Endothelial cell of umbilical vein (primary cell): ENCODE measurements around the gene EEFSEC. TPM values are rescaled to one million over a fixed set of nuclear protein-coding genes. Genes with fewer than 3 reads are reported as not detected.

Experiments
- BruUV-seq: library from RNA; stranded (reverse); fragments of 400-500 nt; replicated peaks from 2 replicates; lab custom pipeline; 2021; lab: Mats Ljungman, UMichigan
- CTCF ChIA-PET: fragments of 300-600, 350-600 bp; sonication (Branson Sonifier 250); formaldehyde crosslinking; loops from one replicate; lab custom pipeline; 2021; ENCODE audit warnings: antibody characterized with exemption, inconsistent platforms; lab: Charles Lee
- POLR2A ChIA-PET: fragments of 300-600, 350-600 bp; sonication (Branson Sonifier 250); formaldehyde crosslinking; loops from one replicate; lab custom pipeline; 2021; ENCODE audit warnings: antibody characterized with exemption, inconsistent platforms; lab: Charles Lee
- DNase-seq: peaks from one replicate; pipeline ENCODE4 v3.0.0-alpha.2; 2011; ENCODE audit warnings: low read depth, low spot score
- FAIRE-seq: peaks from 2 replicates; lab custom pipeline; 2011; peaks lifted over from hg19 to GRCh38; lab: Jason Lieb, UNC
- H2AFZ ChIP-seq: 2 replicates; pipeline ENCODE4 v1.6.0; 2012; ENCODE audit warnings: low read depth, low read length, control low read depth, inconsistent platforms
- H3K27ac ChIP-seq: 2 replicates; pipeline ENCODE4 v1.5.1; 2011; ENCODE audit warnings: low read depth, mild to moderate bottlenecking, control low read depth, low read length, moderate library complexity; ENCODE audit not compliant: insufficient read depth
- H3K27me3 ChIP-seq, 2 experiments: 2 replicates each; pipeline versions ENCODE4 v1.6.0 to v1.6.1; 2011; ENCODE audit warnings: low read length in 2 of 2, mixed read lengths in 1 of 2; ENCODE audit not compliant: control insufficient read depth in 2 of 2, insufficient read depth in 2 of 2
- H3K36me3 ChIP-seq, 2 experiments: 2 replicates in 1 of 2; 3 replicates in 1 of 2; pipeline ENCODE4 v1.5.1; 2011; ENCODE audit warnings: low read length in 2 of 2, mild to moderate bottlenecking in 1 of 2, moderate library complexity in 1 of 2; ENCODE audit not compliant: control insufficient read depth in 2 of 2, insufficient read depth in 2 of 2; ENCODE audit errors: extremely low read depth in 1 of 2
- H3K4me1 ChIP-seq: 3 replicates; pipeline ENCODE4 v1.5.1; 2011; ENCODE audit warnings: mild to moderate bottlenecking, low read length; ENCODE audit not compliant: control insufficient read depth, insufficient read depth; ENCODE audit errors: extremely low read depth
- H3K4me2 ChIP-seq: 2 replicates; pipeline ENCODE4 v1.6.1; 2011; ENCODE audit warnings: low read length, control low read depth, mixed read lengths; ENCODE audit not compliant: insufficient read depth
- H3K4me3 ChIP-seq, 3 experiments: fragments of 200-600 bp in 1 of 3; sonication (generic), shearing (Covaris generic) in 1 of 3; replicated peaks in 1 of 3; 2 replicates each; pipeline ENCODE4 v1.5.1; 2011 to 2016; ENCODE audit warnings: control low read depth in 3 of 3, low read length in 3 of 3, mild to moderate bottlenecking in 2 of 3, inconsistent platforms in 1 of 3, low read depth in 1 of 3, moderate library complexity in 1 of 3; ENCODE audit not compliant: insufficient read depth in 1 of 3
- H3K79me2 ChIP-seq: 2 replicates; pipeline ENCODE4 v1.6.0; 2012; ENCODE audit warnings: low read length, inconsistent platforms; ENCODE audit not compliant: control insufficient read depth, insufficient read depth
- H3K9ac ChIP-seq: replicated peaks from 2 replicates; pipeline ENCODE3; 2011; ENCODE audit warnings: low read length, control low read depth; ENCODE audit not compliant: insufficient read depth; ENCODE audit errors: extremely low read depth
- H3K9me1 ChIP-seq: replicated peaks from 3 replicates; pipeline ENCODE4 v1.6.0; 2011; ENCODE audit warnings: mild to moderate bottlenecking, low read length; ENCODE audit not compliant: control insufficient read depth, insufficient read depth; ENCODE audit errors: extremely low read depth
- H3K9me3 ChIP-seq: replicated peaks from 2 replicates; pipeline ENCODE4 v1.5.1; 2012; ENCODE audit warnings: low read length, inconsistent platforms; ENCODE audit not compliant: control insufficient read depth, insufficient read depth
- H4K20me1 ChIP-seq: replicated peaks from 2 replicates; pipeline ENCODE3; 2011; ENCODE audit warnings: mild to moderate bottlenecking, low read length; ENCODE audit not compliant: control insufficient read depth, insufficient read depth; ENCODE audit errors: extremely low read depth
- CTCF ChIP-seq, 2 donors: IDR thresholded peaks; 1 replicate in 1 of 2; 2 replicates in 1 of 2; pipeline ENCODE4 v1.5.1; 2011; ENCODE audit warnings: low read length in 2 of 2, mild to moderate bottlenecking in 2 of 2, moderate library complexity in 2 of 2, control low read depth in 1 of 2, inconsistent platforms in 1 of 2, low read depth in 1 of 2; ENCODE audit not compliant: insufficient read depth in 1 of 2; ENCODE audit errors: extremely low read depth in 1 of 2
- EZH2 ChIP-seq: IDR thresholded peaks from 2 replicates; pipeline ENCODE4 v1.6.1; 2012; ENCODE audit warnings: borderline replicate concordance, low read depth, mild to moderate bottlenecking, moderate library complexity, low read length, inconsistent platforms; ENCODE audit not compliant: severe bottlenecking
- FOS ChIP-seq: IDR thresholded peaks from 2 replicates; pipeline ENCODE4 v1.6.1; 2011; ENCODE audit warnings: mild to moderate bottlenecking, low read length, moderate library complexity, borderline replicate concordance; ENCODE audit not compliant: insufficient read depth
- GATA2 ChIP-seq: IDR thresholded peaks from 2 replicates; pipeline ENCODE4 v1.7.0; 2011; ENCODE audit warnings: low read depth, mild to moderate bottlenecking, moderate library complexity, mixed read lengths, low read length; ENCODE audit not compliant: insufficient read length, insufficient read depth
- JUN ChIP-seq: IDR thresholded peaks from 2 replicates; pipeline ENCODE4 v1.6.1; 2011; ENCODE audit warnings: borderline replicate concordance, low read depth; ENCODE audit not compliant: insufficient read length, insufficient read depth
- MYC ChIP-seq: IDR thresholded peaks from one replicate; pipeline ENCODE4 v1.6.1; 2011; ENCODE audit warnings: mild to moderate bottlenecking, low read depth, low read length
- POLR2A ChIP-seq: IDR thresholded peaks from 2 replicates; pipeline ENCODE4 v1.6.1; 2012; ENCODE audit warnings: low read depth, mild to moderate bottlenecking, control low read depth, low read length
- POLR2AphosphoS5 ChIP-seq: IDR thresholded peaks from 2 replicates; pipeline ENCODE4 v1.6.1; 2012; ENCODE audit warnings: low read depth, mild to moderate bottlenecking, control low read depth, low read length, moderate library complexity; ENCODE audit not compliant: insufficient read depth
- dilution Hi-C: fragments of 300-500 bp; cut with MboI; formaldehyde crosslinking; loops from one replicate; pipeline ENCODE4 v1.15.0; 2019; ENCODE audit warnings: low sequenced_read_pairs; ENCODE audit not compliant: extremely low pct_ligation_motif_present
- intact Hi-C: fragments of 100-400 bp; cut with micrococcal nuclease; formaldehyde crosslinking; loops from one replicate; pipeline ENCODE4 v1.10.0; 2022
- polyA plus RNA-seq, 4 experiments: library from polyadenylated mRNA; depleted of rRNA in 3 of 4; stranded (reverse) in 3 of 4; unstranded in 1 of 4; fragments of >200 nt; gene quantifications; 2 replicates each; pipeline versions ENCODE4 v1.2.1 to v1.2.3, GENCODE V29; 2011 to 2012; ENCODE audit warnings: missing spikeins in 1 of 4
- total RNA-seq: library from RNA; stranded (reverse); gene quantifications from 2 replicates; pipeline ENCODE4 v1.2.3, GENCODE V29; 2021
- TF ChIP-seq, protein P1 (sequence below): IDR thresholded peaks from 2 replicates; pipeline ENCODE4 v1.6.1; 2011; ENCODE audit not compliant: insufficient read depth, insufficient read length

EEFSEC gene
- total and polyA plus RNA-seq, 2 donors (not counting 3 experiments of a cell fraction or from before 2014, with no cell fraction given), result 13.1 to 14.5 TPM

- ChIA-PET POLR2A (no interaction called here), CTCF (interaction anchor here (2.2 kb wide), 1 partner anchor 11 kb away, joined by 8 read pairs; no protein-coding TSS in a partner anchor)
- H3K4me1 ChIP-seq, result peaks cover 3% of the 10 kb centered on the region
- H3K27ac ChIP-seq, result no peak overlapping the region
- H3K79me2 ChIP-seq, result no peaks in the 10 kb centered on the region
- dilution Hi-C loops (no loop called here), intact Hi-C loops (no loop called here)
- no peaks in the 10 kb centered on the region for H3K9me1 ChIP-seq
- no peak overlapping the region for H3K9ac ChIP-seq
- H3K4me3 ChIP-seq, result no peak overlapping the region
- no peak overlapping the region for H3K4me2 ChIP-seq
- BruUV-seq, result no TSS peak
- H3K27me3 ChIP-seq, result no peaks in the 10 kb centered on the region
- FAIRE-seq (no peak), DNase-seq (no peak)
- H4K20me1 ChIP-seq, result no peaks in the 10 kb centered on the region
- H3K9me3 ChIP-seq, result no peaks in the 10 kb centered on the region
- H2AFZ ChIP-seq, result no peak overlapping the region
- H3K36me3 ChIP-seq, result no peaks in the 10 kb centered on the region
- TF ChIP-seq CTCF (IDR thresholded peaks at IDR 0.05; ENCODE audit: extremely low read depth in 1 of 2, insufficient read depth in 1 of 2, low read depth in 1 of 2, low read length in 2 of 2) (no peak), POLR2AphosphoS5 (no peak), GATA2 (no peak)
Observed at GRCh38 chr3:128367221-128367620, 213.9 kb downstream of the EEFSEC start.

GRCh38 chr3:128367761-128368160, 214.5 kb downstream of the EEFSEC start:
- Histone ChIP-seq H3K4me2 (no peak overlapping the region), H3K4me1 (peaks cover 3% of the 10 kb centered on the region), H4K20me1 (no peaks in the 10 kb centered on the region), H3K27me3 (no peaks in the 10 kb centered on the region), H3K27ac (no peak overlapping the region), H3K9me1 (no peaks in the 10 kb centered on the region), H3K9me3 (no peaks in the 10 kb centered on the region), H2AFZ (no peak overlapping the region), H3K4me3 (no peak overlapping the region), H3K36me3 (no peaks in the 10 kb centered on the region), H3K9ac (no peak overlapping the region), H3K79me2 (no peaks in the 10 kb centered on the region)
- POLR2A ChIA-PET, result no interaction called here
- dilution Hi-C loops (no loop called here), intact Hi-C loops (no loop called here)
- DNase-seq, result no peak
- TF ChIP-seq POLR2AphosphoS5 (no peak), EZH2 (no peak), GATA2 (no peak), CTCF (IDR thresholded peaks at IDR 0.05; ENCODE audit: extremely low read depth in 1 of 2, insufficient read depth in 1 of 2, low read depth in 1 of 2, low read length in 2 of 2) (no peak), JUN (no peak), FOS (no peak), MYC (no peak), POLR2A (no peak)
- TF ChIP-seq, protein P1, sequence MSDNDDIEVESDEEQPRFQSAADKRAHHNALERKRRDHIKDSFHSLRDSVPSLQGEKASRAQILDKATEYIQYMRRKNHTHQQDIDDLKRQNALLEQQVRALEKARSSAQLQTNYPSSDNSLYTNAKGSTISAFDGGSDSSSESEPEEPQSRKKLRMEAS, result no peak
- no TSS peak for BruUV-seq
- no peak for FAIRE-seq
- CTCF ChIA-PET, result no interaction called here
